Endothelial cell of umbilical vein (primary cell): ENCODE results near the gene MYLK. TPM values are rescaled to one million over a fixed set of nuclear protein-coding genes. Genes with fewer than 3 reads are reported as not detected.

ENCODE experiments used
- BruUV-seq: library from RNA; stranded (reverse); fragments of 400-500 nt; replicated peaks from 2 replicates; lab custom pipeline; 2021; lab: Mats Ljungman, UMichigan
- CTCF ChIA-PET: fragments of 300-600, 350-600 bp; sonication (Branson Sonifier 250); formaldehyde crosslinking; loops from one replicate; lab custom pipeline; 2021; ENCODE audit warnings: antibody characterized with exemption, inconsistent platforms; lab: Charles Lee
- POLR2A ChIA-PET: fragments of 300-600, 350-600 bp; sonication (Branson Sonifier 250); formaldehyde crosslinking; loops from one replicate; lab custom pipeline; 2021; ENCODE audit warnings: antibody characterized with exemption, inconsistent platforms; lab: Charles Lee
- DNase-seq: peaks from one replicate; pipeline ENCODE4 v3.0.0-alpha.2; 2011; ENCODE audit warnings: low read depth, low spot score
- FAIRE-seq: peaks from 2 replicates; lab custom pipeline; 2011; peaks lifted over from hg19 to GRCh38; lab: Jason Lieb, UNC
- H2AFZ ChIP-seq: 2 replicates; pipeline ENCODE4 v1.6.0; 2012; ENCODE audit warnings: low read depth, low read length, control low read depth, inconsistent platforms
- H3K27ac ChIP-seq: 2 replicates; pipeline ENCODE4 v1.5.1; 2011; ENCODE audit warnings: low read depth, mild to moderate bottlenecking, control low read depth, low read length, moderate library complexity; ENCODE audit not compliant: insufficient read depth
- H3K27me3 ChIP-seq, 2 experiments: 2 replicates each; pipeline versions ENCODE4 v1.6.0 to v1.6.1; 2011; ENCODE audit warnings: low read length in 2 of 2, mixed read lengths in 1 of 2; ENCODE audit not compliant: control insufficient read depth in 2 of 2, insufficient read depth in 2 of 2
- H3K36me3 ChIP-seq, 2 experiments: 2 replicates in 1 of 2; 3 replicates in 1 of 2; pipeline ENCODE4 v1.5.1; 2011; ENCODE audit warnings: low read length in 2 of 2, mild to moderate bottlenecking in 1 of 2, moderate library complexity in 1 of 2; ENCODE audit not compliant: control insufficient read depth in 2 of 2, insufficient read depth in 2 of 2; ENCODE audit errors: extremely low read depth in 1 of 2
- H3K4me1 ChIP-seq: 3 replicates; pipeline ENCODE4 v1.5.1; 2011; ENCODE audit warnings: mild to moderate bottlenecking, low read length; ENCODE audit not compliant: control insufficient read depth, insufficient read depth; ENCODE audit errors: extremely low read depth
- H3K4me2 ChIP-seq: 2 replicates; pipeline ENCODE4 v1.6.1; 2011; ENCODE audit warnings: low read length, control low read depth, mixed read lengths; ENCODE audit not compliant: insufficient read depth
- H3K4me3 ChIP-seq, 3 experiments: fragments of 200-600 bp in 1 of 3; sonication (generic), shearing (Covaris generic) in 1 of 3; replicated peaks in 1 of 3; 2 replicates each; pipeline ENCODE4 v1.5.1; 2011 to 2016; ENCODE audit warnings: control low read depth in 3 of 3, low read length in 3 of 3, mild to moderate bottlenecking in 2 of 3, inconsistent platforms in 1 of 3, low read depth in 1 of 3, moderate library complexity in 1 of 3; ENCODE audit not compliant: insufficient read depth in 1 of 3
- H3K79me2 ChIP-seq: 2 replicates; pipeline ENCODE4 v1.6.0; 2012; ENCODE audit warnings: low read length, inconsistent platforms; ENCODE audit not compliant: control insufficient read depth, insufficient read depth
- H3K9ac ChIP-seq: replicated peaks from 2 replicates; pipeline ENCODE3; 2011; ENCODE audit warnings: low read length, control low read depth; ENCODE audit not compliant: insufficient read depth; ENCODE audit errors: extremely low read depth
- H3K9me1 ChIP-seq: replicated peaks from 3 replicates; pipeline ENCODE4 v1.6.0; 2011; ENCODE audit warnings: mild to moderate bottlenecking, low read length; ENCODE audit not compliant: control insufficient read depth, insufficient read depth; ENCODE audit errors: extremely low read depth
- H3K9me3 ChIP-seq: replicated peaks from 2 replicates; pipeline ENCODE4 v1.5.1; 2012; ENCODE audit warnings: low read length, inconsistent platforms; ENCODE audit not compliant: control insufficient read depth, insufficient read depth
- H4K20me1 ChIP-seq: replicated peaks from 2 replicates; pipeline ENCODE3; 2011; ENCODE audit warnings: mild to moderate bottlenecking, low read length; ENCODE audit not compliant: control insufficient read depth, insufficient read depth; ENCODE audit errors: extremely low read depth
- CTCF ChIP-seq, 2 donors: IDR thresholded peaks; 1 replicate in 1 of 2; 2 replicates in 1 of 2; pipeline ENCODE4 v1.5.1; 2011; ENCODE audit warnings: low read length in 2 of 2, mild to moderate bottlenecking in 2 of 2, moderate library complexity in 2 of 2, control low read depth in 1 of 2, inconsistent platforms in 1 of 2, low read depth in 1 of 2; ENCODE audit not compliant: insufficient read depth in 1 of 2; ENCODE audit errors: extremely low read depth in 1 of 2
- EZH2 ChIP-seq: IDR thresholded peaks from 2 replicates; pipeline ENCODE4 v1.6.1; 2012; ENCODE audit warnings: borderline replicate concordance, low read depth, mild to moderate bottlenecking, moderate library complexity, low read length, inconsistent platforms; ENCODE audit not compliant: severe bottlenecking
- FOS ChIP-seq: IDR thresholded peaks from 2 replicates; pipeline ENCODE4 v1.6.1; 2011; ENCODE audit warnings: mild to moderate bottlenecking, low read length, moderate library complexity, borderline replicate concordance; ENCODE audit not compliant: insufficient read depth
- GATA2 ChIP-seq: IDR thresholded peaks from 2 replicates; pipeline ENCODE4 v1.7.0; 2011; ENCODE audit warnings: low read depth, mild to moderate bottlenecking, moderate library complexity, mixed read lengths, low read length; ENCODE audit not compliant: insufficient read length, insufficient read depth
- JUN ChIP-seq: IDR thresholded peaks from 2 replicates; pipeline ENCODE4 v1.6.1; 2011; ENCODE audit warnings: borderline replicate concordance, low read depth; ENCODE audit not compliant: insufficient read length, insufficient read depth
- MAX ChIP-seq: IDR thresholded peaks from 2 replicates; pipeline ENCODE4 v1.6.1; 2011; ENCODE audit not compliant: insufficient read depth, insufficient read length
- MYC ChIP-seq: IDR thresholded peaks from one replicate; pipeline ENCODE4 v1.6.1; 2011; ENCODE audit warnings: mild to moderate bottlenecking, low read depth, low read length
- POLR2A ChIP-seq: IDR thresholded peaks from 2 replicates; pipeline ENCODE4 v1.6.1; 2012; ENCODE audit warnings: low read depth, mild to moderate bottlenecking, control low read depth, low read length
- dilution Hi-C: fragments of 300-500 bp; cut with MboI; formaldehyde crosslinking; loops from one replicate; pipeline ENCODE4 v1.15.0; 2019; ENCODE audit warnings: low sequenced_read_pairs; ENCODE audit not compliant: extremely low pct_ligation_motif_present
- intact Hi-C: fragments of 100-400 bp; cut with micrococcal nuclease; formaldehyde crosslinking; loops from one replicate; pipeline ENCODE4 v1.10.0; 2022
- polyA plus RNA-seq, 4 experiments: library from polyadenylated mRNA; depleted of rRNA in 3 of 4; stranded (reverse) in 3 of 4; unstranded in 1 of 4; fragments of >200 nt; gene quantifications; 2 replicates each; pipeline versions ENCODE4 v1.2.1 to v1.2.3, GENCODE V29; 2011 to 2012; ENCODE audit warnings: missing spikeins in 1 of 4
- total RNA-seq: library from RNA; stranded (reverse); gene quantifications from 2 replicates; pipeline ENCODE4 v1.2.3, GENCODE V29; 2021

MYLK gene
- total and polyA plus RNA-seq, 2 donors (not counting 3 experiments of a cell fraction or from before 2014, with no cell fraction given) = 10.0 to 22.2 TPM

GRCh38 chr3:123781138-123781537, 103.0 kb downstream of the MYLK start:
- Histone ChIP-seq H4K20me1 (no peaks in the 10 kb centered on the region), H2AFZ (no peak overlapping the region), H3K4me2 (no peak overlapping the region), H3K27me3 (no peaks in the 10 kb centered on the region), H3K9me3 (no peaks in the 10 kb centered on the region), H3K36me3 (no peaks in the 10 kb centered on the region), H3K27ac (no peak overlapping the region), H3K9ac (no peak overlapping the region), H3K4me1 (peaks cover 11% of the 10 kb centered on the region), H3K79me2 (no peaks in the 10 kb centered on the region), H3K9me1 (no peaks in the 10 kb centered on the region), H3K4me3 (no peak overlapping the region)
- dilution Hi-C loops = no loop called here
- FAIRE-seq = no peak
- no peak for DNase-seq
- TF ChIP-seq FOS (no peak), POLR2A (no peak), CTCF (IDR thresholded peaks at IDR 0.05; ENCODE audit: extremely low read depth in 1 of 2, insufficient read depth in 1 of 2, low read depth in 1 of 2, low read length in 2 of 2) (no peak), GATA2 (no peak), EZH2 (no peak), MAX (no peak), JUN (no peak), MYC (no peak)
- no TSS peak for BruUV-seq
- CTCF ChIA-PET = interaction anchor here (1.1 to 1.4 kb wide), 2 partner anchors 13 to 35 kb away, joined by 3 to 4 read pairs; no protein-coding TSS in a partner anchor
- intact Hi-C loops = no loop called here
- POLR2A ChIA-PET = no interaction called here
